Transverse colon (tissue), 4 donors: ENCODE measurements around the gene NPC1. TPM values are rescaled to one million over a fixed set of nuclear protein-coding genes. Genes with fewer than 3 reads are reported as not detected.
"Not testable (repeated sequence)": the region's sequence is repeated elsewhere in the genome, so short reads cannot be mapped to it uniquely, and the experiment has no call there.

Source experiments
- DNase-seq: peaks from one replicate; pipeline ENCODE4 v3.0.0-alpha.2; 2019
- H3K27ac ChIP-seq, 4 donors: fragments of 200-600 bp; sonication (generic); 2 replicates each; pipeline ENCODE4 v1.5.1; 2016 to 2018; ENCODE audit warnings: inconsistent platforms in 4 of 4
- H3K27me3 ChIP-seq: fragments of 200-600 bp; sonication (generic); 2 replicates; pipeline ENCODE4 v1.5.1; 2017; ENCODE audit warnings: inconsistent platforms
- H3K36me3 ChIP-seq, 4 donors: fragments of 200-600 bp; sonication (generic); 2 replicates each; pipeline ENCODE4 v1.5.1; 2017 to 2019; ENCODE audit warnings: inconsistent platforms in 4 of 4
- H3K4me1 ChIP-seq, 4 donors: fragments of 200-600 bp; sonication (generic); 2 replicates each; pipeline ENCODE4 v1.5.1; 2017 to 2020; ENCODE audit warnings: inconsistent platforms in 4 of 4
- H3K4me3 ChIP-seq, 4 donors: fragments of 200-600 bp; sonication (generic); 1 replicate in 1 of 4; 2 replicates in 3 of 4; pipeline versions ENCODE4 v1.5.1 to v1.6.1; 2017 to 2019; ENCODE audit warnings: inconsistent platforms in 4 of 4
- H3K9me3 ChIP-seq, 2 donors: fragments of 200-600 bp; sonication (generic); 2 replicates each; pipeline ENCODE4 v1.5.1; 2017 to 2019; ENCODE audit warnings: inconsistent platforms in 2 of 2
- CTCF ChIP-seq, 5 experiments: fragments of 200-600 bp in 3 of 5; fragments of 450-650 bp in 2 of 5; sonication (generic) in 3 of 5; IDR thresholded peaks; 1 replicate in 2 of 5; 2 replicates in 3 of 5; pipeline ENCODE4 v1.5.1; 2016 to 2017; ENCODE audit warnings: antibody characterized with exemption in 5 of 5, inconsistent platforms in 3 of 5, mild to moderate bottlenecking in 2 of 5, moderate library complexity in 1 of 5
- EP300 ChIP-seq: sonication (generic); formaldehyde crosslinking; IDR thresholded peaks from one replicate; pipeline ENCODE4 v1.6.1; 2017; ENCODE audit warnings: antibody characterized with exemption, low read depth
- POLR2A ChIP-seq: fragments of 450-650 bp; IDR thresholded peaks from one replicate; pipeline ENCODE4 v1.6.1; 2016; ENCODE audit warnings: antibody characterized with exemption, mild to moderate bottlenecking, moderate library complexity
- POLR2AphosphoS5 ChIP-seq, 3 donors: sonication (generic); formaldehyde crosslinking; IDR thresholded peaks; one replicate each; pipeline ENCODE4 v1.6.1; 2016; ENCODE audit warnings: antibody characterized with exemption in 3 of 3
- WGBS, 2 donors: methylation state at CpG; one replicate each; pipeline ENCODE4 v1.1.5; 2018; ENCODE audit warnings: low coverage in 1 of 2; 5-methylcytosine and 5-hydroxymethylcytosine counted together
- in situ Hi-C, 4 donors: fragments of 200-750 bp; cut with MboI; loops; one replicate each; pipeline versions ENCODE4 v1.15.0 to v1.15.1; 2017; ENCODE audit warnings: low sequenced_read_pairs in 3 of 4, low pct_ligation_motif_present in 1 of 4, low pct_unique_long_range_greater_than_20kb in 1 of 4
- intact Hi-C: fragments of 100-400 bp; cut with DNase I; formaldehyde crosslinking; loops from one replicate; pipeline ENCODE4 v1.15.1; 2023; ENCODE audit warnings: low total_unique reads
- total RNA-seq, 4 donors: library from RNA; depleted of rRNA; stranded (reverse); fragments of >200 nt; gene quantifications; one replicate each; pipeline ENCODE4 v1.1.0, GENCODE V29; 2016

NPC1 gene
- total RNA-seq, 4 donors from 2014 or later = 33.6 to 96.1 (median 49.7) TPM

- no peak for TF ChIP-seq CTCF (IDR thresholded peaks at IDR 0.05)
- TF ChIP-seq POLR2AphosphoS5 (IDR thresholded peaks at IDR 0.05) = peak in 1 of 3 donors; percentile 22
- in situ Hi-C loops = loop anchor here in 3 of 4 donors (5.0 to 10.0 kb wide), 3 partner anchors 56 to 74 kb away; no protein-coding TSS in a partner anchor
- 79% methylated on average over 6 of the region's 6 CpGs; no CpG with 5 or more reads in 1 of the 2 donors for WGBS, 2 donors
- Histone ChIP-seq H3K4me3 (no peak overlapping the region), H3K27ac (peak overlapping the region; percentile 30 to 56 (median 48)), H3K27me3 (no peaks in the 10 kb centered on the region), H3K4me1 (peaks cover 6 to 57% (median 22%) of the 10 kb centered on the region in 4 donors), H3K9me3 (no peaks in the 10 kb centered on the region), H3K36me3 (peaks cover 0 to 6% (median 2%) of the 10 kb centered on the region in 4 donors)
- DNase-seq = peak; percentile 51
- intact Hi-C loops = no loop called here
These were observed 5.5 kb downstream of the NPC1 start for GRCh38 chr18:23580677-23581367.

GRCh38 chr18:23578891-23579653 lies 7.2 kb downstream of the NPC1 start:
- no peak overlapping the region for H3K27ac ChIP-seq
- H3K27me3 ChIP-seq = no peaks in the 10 kb centered on the region
- in situ Hi-C loops = loop anchor here in 1 of 4 donors (5.0 kb wide), 1 partner anchor 57 kb away; no protein-coding TSS in a partner anchor
- H3K9me3 ChIP-seq = no peaks in the 10 kb centered on the region
- no peak for DNase-seq
- H3K36me3 ChIP-seq = peaks cover 0 to 8% (median 2%) of the 10 kb centered on the region in 4 donors
- intact Hi-C loops = no loop called here
- TF ChIP-seq POLR2A (no peak), EP300 (no peak), POLR2AphosphoS5 (IDR thresholded peaks at IDR 0.05) (no peak), CTCF (IDR thresholded peaks at IDR 0.05) (no peak)
- H3K4me3 ChIP-seq = no peak overlapping the region
- WGBS, 2 donors = 77 to 89% methylated on average over 5 to 8 of the region's 8 CpGs
- peaks cover 5 to 53% (median 11%) of the 10 kb centered on the region in 4 donors for H3K4me1 ChIP-seq

- no peak for DNase-seq
- no peak for TF ChIP-seq POLR2AphosphoS5 (IDR thresholded peaks at IDR 0.05)
- no peak for TF ChIP-seq EP300
- TF ChIP-seq POLR2A = no peak
- no peak for TF ChIP-seq CTCF (IDR thresholded peaks at IDR 0.05)
- Histone ChIP-seq H3K4me3 (no peak overlapping the region), H3K27ac (no peak overlapping the region), H3K9me3 (no peaks in the 10 kb centered on the region), H3K4me1 (peaks cover 5 to 52% (median 11%) of the 10 kb centered on the region in 4 donors), H3K36me3 (peaks cover 0 to 8% (median 2%) of the 10 kb centered on the region in 4 donors), H3K27me3 (no peaks in the 10 kb centered on the region)
- in situ Hi-C loops (loop anchor here in 1 of 4 donors (5.0 kb wide), 1 partner anchor 56 kb away; no protein-coding TSS in a partner anchor), intact Hi-C loops (no loop called here)
- WGBS, 2 donors = 89% methylated on average over 6 of the region's 6 CpGs; no CpG with 5 or more reads in 1 of the 2 donors
These were observed 8.1 kb downstream of the NPC1 start for GRCh38 chr18:23578067-23578701.

GRCh38 chr18:23577521-23577920 lies 8.8 kb downstream of the NPC1 start:
- H3K9me3 ChIP-seq, H3K27ac ChIP-seq, H3K27me3 ChIP-seq, intact Hi-C loops, DNase-seq, H3K36me3 ChIP-seq, H3K4me3 ChIP-seq: not testable (repeated sequence)
- in situ Hi-C loops = loop anchor here in 1 of 4 donors (5.0 kb wide), 1 partner anchor 55 kb away; no protein-coding TSS in a partner anchor
- H3K4me1 ChIP-seq = peaks cover 5 to 51% (median 11%) of the 10 kb centered on the region in 4 donors
- WGBS, 2 donors = 98% methylated on average over 8 of the region's 24 CpGs; no CpG with 5 or more reads in 1 of the 2 donors
